ENCODE results near the gene SH3PXD2A. TPM values are rescaled to one million over a fixed set of nuclear protein-coding genes. Genes with fewer than 3 reads are reported as not detected.

The SH3PXD2A gene
- total and polyA plus RNA-seq, 2 experiments from 2014 or later, result 1.8 to 5.0 TPM

DNA sequence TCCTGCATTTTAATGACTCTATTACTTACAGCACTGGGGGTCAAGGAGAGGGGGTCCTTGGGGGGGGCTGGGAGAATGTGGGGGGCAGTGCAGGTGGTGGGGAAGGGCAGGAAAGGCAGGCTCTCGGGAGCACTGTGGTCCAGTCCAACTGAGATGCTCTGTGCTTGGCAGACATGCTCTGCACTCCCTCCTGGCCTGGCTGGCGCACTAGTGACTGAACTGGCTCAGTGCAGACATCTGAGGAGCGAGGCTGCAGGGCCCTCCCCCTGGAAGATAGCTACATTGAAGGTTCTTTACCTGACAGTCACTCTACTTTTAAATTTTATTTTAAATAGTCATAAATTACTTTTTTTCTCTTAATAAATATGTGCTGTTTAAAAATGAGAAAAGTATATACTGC lies 256.2 kb downstream of the SH3PXD2A start (continued):
- TF ChIP-seq ZNF462 (CRISPR knock-in tag; IDR thresholded peaks at IDR 0.05) (no peak), STAT1 (IDR thresholded peaks at IDR 0.05; ENCODE audit: unreplicated experiment) (no peak), JUNB (IDR thresholded peaks at IDR 0.05; ENCODE audit: unreplicated experiment) (no peak), ZNF114 (CRISPR knock-in tag; IDR thresholded peaks at IDR 0.05) (no peak), CREB1 (CRISPR knock-in tag; IDR thresholded peaks at IDR 0.05; ENCODE audit: low read depth) (no peak)

- no peaks in the 10 kb centered on the region for H3F3A ChIP-seq (replicated peaks; ENCODE audit: low read depth)
- no peak overlapping the region for H2AFZ ChIP-seq
- peaks cover 7% of the 10 kb centered on the region for H3K27me3 Mint-ChIP-seq (ENCODE audit: insufficient read depth, low read depth, poor library complexity)
- H3K27ac Mint-ChIP-seq, result no peak overlapping the region
- no peaks in the 10 kb centered on the region for H3K27me3 ChIP-seq (ENCODE audit: insufficient read depth)
- H3K4me3 Mint-ChIP-seq, result no peak overlapping the region
- ATAC-seq, result peak; percentile 90
- H3K27ac ChIP-seq (ENCODE audit: low read depth), result no peak overlapping the region
- peaks cover 13% of the 10 kb centered on the region; the same call in 2 of the 3 replicates for H3K4me1 Mint-ChIP-seq
- H3K79me2 ChIP-seq (replicated peaks; ENCODE audit: insufficient read depth), result no peaks in the 10 kb centered on the region
- H3K4me1 ChIP-seq (ENCODE audit: insufficient read depth), result peaks cover 4% of the 10 kb centered on the region; the same call in 1 of the 2 replicates
- no peaks in the 10 kb centered on the region for H3K36me3 ChIP-seq (ENCODE audit: insufficient read depth)
- no peak overlapping the region for H3K4me2 ChIP-seq
- no peaks in the 10 kb centered on the region for H3K9me3 Mint-ChIP-seq
- peak; percentile 80 for DNase-seq (ENCODE audit: low spot score)
- H3K36me3 Mint-ChIP-seq (ENCODE audit: low read depth), result no peaks in the 10 kb centered on the region; the same call in 2 of the 3 replicates
- no peaks in the 10 kb centered on the region for H3K9me2 ChIP-seq (ENCODE audit: insufficient read depth)
- no peak overlapping the region for H3K4me3 ChIP-seq
- H4K20me1 ChIP-seq (replicated peaks; ENCODE audit: insufficient read depth), result no peaks in the 10 kb centered on the region; the same call in 1 of the 2 replicates
- TF ChIP-seq ZNF114 (CRISPR knock-in tag; IDR thresholded peaks at IDR 0.05) (no peak), STAT1 (IDR thresholded peaks at IDR 0.05; ENCODE audit: unreplicated experiment) (no peak), ZNF331 (CRISPR knock-in tag; IDR thresholded peaks at IDR 0.05; ENCODE audit: low read depth) (no peak)
- TF ChIP-seq, protein P1, sequence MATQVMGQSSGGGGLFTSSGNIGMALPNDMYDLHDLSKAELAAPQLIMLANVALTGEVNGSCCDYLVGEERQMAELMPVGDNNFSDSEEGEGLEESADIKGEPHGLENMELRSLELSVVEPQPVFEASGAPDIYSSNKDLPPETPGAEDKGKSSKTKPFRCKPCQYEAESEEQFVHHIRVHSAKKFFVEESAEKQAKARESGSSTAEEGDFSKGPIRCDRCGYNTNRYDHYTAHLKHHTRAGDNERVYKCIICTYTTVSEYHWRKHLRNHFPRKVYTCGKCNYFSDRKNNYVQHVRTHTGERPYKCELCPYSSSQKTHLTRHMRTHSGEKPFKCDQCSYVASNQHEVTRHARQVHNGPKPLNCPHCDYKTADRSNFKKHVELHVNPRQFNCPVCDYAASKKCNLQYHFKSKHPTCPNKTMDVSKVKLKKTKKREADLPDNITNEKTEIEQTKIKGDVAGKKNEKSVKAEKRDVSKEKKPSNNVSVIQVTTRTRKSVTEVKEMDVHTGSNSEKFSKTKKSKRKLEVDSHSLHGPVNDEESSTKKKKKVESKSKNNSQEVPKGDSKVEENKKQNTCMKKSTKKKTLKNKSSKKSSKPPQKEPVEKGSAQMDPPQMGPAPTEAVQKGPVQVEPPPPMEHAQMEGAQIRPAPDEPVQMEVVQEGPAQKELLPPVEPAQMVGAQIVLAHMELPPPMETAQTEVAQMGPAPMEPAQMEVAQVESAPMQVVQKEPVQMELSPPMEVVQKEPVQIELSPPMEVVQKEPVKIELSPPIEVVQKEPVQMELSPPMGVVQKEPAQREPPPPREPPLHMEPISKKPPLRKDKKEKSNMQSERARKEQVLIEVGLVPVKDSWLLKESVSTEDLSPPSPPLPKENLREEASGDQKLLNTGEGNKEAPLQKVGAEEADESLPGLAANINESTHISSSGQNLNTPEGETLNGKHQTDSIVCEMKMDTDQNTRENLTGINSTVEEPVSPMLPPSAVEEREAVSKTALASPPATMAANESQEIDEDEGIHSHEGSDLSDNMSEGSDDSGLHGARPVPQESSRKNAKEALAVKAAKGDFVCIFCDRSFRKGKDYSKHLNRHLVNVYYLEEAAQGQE (IDR thresholded peaks at IDR 0.05; ENCODE audit: unreplicated experiment), result no peak
Measured at GRCh38 chr10:103598654-103599115, 256.7 kb downstream of the SH3PXD2A start.
